ENCODE results near the gene CAPN2.
"Not testable (repeated sequence)": the region's sequence is repeated elsewhere in the genome, so short reads cannot be mapped to it uniquely, and the experiment has no call there.

The CAPN2 gene

GRCh38 chr1:223717123-223717522, 4.8 kb downstream of the CAPN2 start:
- DNase-seq = no peak

- DNase-seq = peak; percentile 36
Measured at GRCh38 chr1:223717695-223718363, 5.5 kb downstream of the CAPN2 start.

GRCh38 chr1:223718850-223719249, 6.5 kb downstream of the CAPN2 start:
- DNase-seq = peak; percentile 72

- DNase-seq = no peak
Measured at GRCh38 chr1:223720971-223721591, 8.7 kb downstream of the CAPN2 start.

GRCh38 chr1:223721658-223722607, 9.6 kb downstream of the CAPN2 start:
- DNase-seq = no peak

GRCh38 chr1:223723351-223723904, 11.1 kb downstream of the CAPN2 start:
- no peak for DNase-seq

- DNase-seq = no peak
Measured at GRCh38 chr1:223724376-223724775, 12.0 kb downstream of the CAPN2 start.

- no peak for DNase-seq
Measured at GRCh38 chr1:223725578-223725977, 13.2 kb downstream of the CAPN2 start.

- DNase-seq = peak; percentile 90
Measured at GRCh38 chr1:223726380-223727001, 14.2 kb downstream of the CAPN2 start.

- DNase-seq = peak; percentile 81
Measured at GRCh38 chr1:223727541-223727940, 15.2 kb downstream of the CAPN2 start.

- DNase-seq = no peak
Measured at GRCh38 chr1:223729906-223730305, 17.6 kb downstream of the CAPN2 start.

- no peak for DNase-seq
Measured at GRCh38 chr1:223730479-223731132, 18.3 kb downstream of the CAPN2 start.

- peak; percentile 40 for DNase-seq
Measured at GRCh38 chr1:223731133-223731770, 18.9 kb downstream of the CAPN2 start.

GRCh38 chr1:223732993-223733798, 20.9 kb downstream of the CAPN2 start:
- DNase-seq = no peak

GRCh38 chr1:223733898-223734852, 21.8 kb downstream of the CAPN2 start:
- DNase-seq = no peak

- not testable (repeated sequence) for DNase-seq
Measured at GRCh38 chr1:223736638-223737037, 24.3 kb downstream of the CAPN2 start.

- DNase-seq = no peak
Measured at GRCh38 chr1:223737342-223737741, 25.0 kb downstream of the CAPN2 start.

- DNase-seq = peak; percentile 13
Measured at GRCh38 chr1:223738465-223739365, 26.4 kb downstream of the CAPN2 start.
